Activated naive CD8-positive, alpha-beta T cell treated with anti-CD3 and anti-CD28 coated beads, Interleukin-2, amount 50 U/mL, for 24 hours (primary cell): ENCODE data around the gene CACNA1F.

Experiments used
- ATAC-seq: fragments of 150-1000 bp; cut with Tn5 transposase; one replicate; pipeline ENCODE4 v1.10.0; 2021
- DNase-seq: peaks from one replicate; pipeline ENCODE4 v3.0.0; 2021
- H3K27ac Mint-ChIP-seq: one replicate; pipeline ENCODE4 v1.8.0; 2021; ENCODE audit warnings: mild to moderate bottlenecking, mixed read lengths
- H3K27me3 Mint-ChIP-seq: one replicate; pipeline ENCODE4 v1.8.0; 2021; ENCODE audit warnings: mixed read lengths
- H3K36me3 Mint-ChIP-seq: one replicate; pipeline ENCODE4 v1.8.0; 2021; ENCODE audit warnings: low read depth, mixed read lengths
- H3K4me1 Mint-ChIP-seq: one replicate; pipeline ENCODE4 v1.8.0; 2021; ENCODE audit warnings: mixed read lengths
- H3K4me3 Mint-ChIP-seq: one replicate; pipeline ENCODE4 v1.8.0; 2021; ENCODE audit warnings: mild to moderate bottlenecking, moderate library complexity, mixed read lengths
- H3K9me3 Mint-ChIP-seq: one replicate; pipeline ENCODE4 v1.8.0; 2021; ENCODE audit warnings: mixed read lengths

CACNA1F gene

GRCh38 chrX:49188468-49189076 lies 44.6 kb downstream of the CACNA1F start:
- Mint-ChIP-seq H3K27ac (no peak overlapping the region), H3K4me3 (no peak overlapping the region), H3K4me1 (peaks cover 36% of the 10 kb centered on the region)

GRCh38 chrX:49187526-49187925 lies 45.6 kb downstream of the CACNA1F start:
- peaks cover 27% of the 10 kb centered on the region for H3K4me1 Mint-ChIP-seq
- no peaks in the 10 kb centered on the region for H3K9me3 Mint-ChIP-seq
- ATAC-seq (no peak), DNase-seq (no peak)
- peaks cover 3% of the 10 kb centered on the region for H3K36me3 Mint-ChIP-seq
- H3K4me3 Mint-ChIP-seq = no peak overlapping the region
- H3K27ac Mint-ChIP-seq = peak overlapping the region; percentile 62
- no peaks in the 10 kb centered on the region for H3K27me3 Mint-ChIP-seq

More at GRCh38 chrX:49188468-49189076, 44.6 kb downstream of the CACNA1F start:
- ATAC-seq = no peak
- Mint-ChIP-seq H3K9me3 (no peaks in the 10 kb centered on the region), H3K27me3 (no peaks in the 10 kb centered on the region), H3K36me3 (peaks cover 2% of the 10 kb centered on the region)
- no peak for DNase-seq

GRCh38 chrX:49187028-49187394 lies 46.1 kb downstream of the CACNA1F start:
- Mint-ChIP-seq H3K36me3 (peaks cover 8% of the 10 kb centered on the region), H3K27me3 (no peaks in the 10 kb centered on the region), H3K27ac (peak overlapping the region; percentile 62), H3K4me1 (peaks cover 24% of the 10 kb centered on the region), H3K9me3 (no peaks in the 10 kb centered on the region), H3K4me3 (no peak overlapping the region)
- no peak for ATAC-seq
- no peak for DNase-seq

- Mint-ChIP-seq H3K9me3 (no peaks in the 10 kb centered on the region), H3K27me3 (no peaks in the 10 kb centered on the region), H3K4me1 (peaks cover 24% of the 10 kb centered on the region), H3K27ac (peak within 1 kb of the TSS; percentile 62), H3K4me3 (peak within 1 kb of the TSS; percentile 82), H3K36me3 (peaks cover 8% of the 10 kb centered on the region)
- peak; percentile 22 for ATAC-seq
- peak; percentile 79 for DNase-seq
Measured at GRCh38 chrX:49186125-49187027, 46.8 kb downstream of the CACNA1F start, which contains the start of gene PRICKLE3. Gene PRICKLE3, minus strand, starts transcription at chrX:49186373. Its CDS starts 76 bp downstream, at chrX:49186297.

GRCh38 chrX:49184294-49185281 lies 48.6 kb downstream of the CACNA1F start:
- Mint-ChIP-seq H3K27me3 (no peaks in the 10 kb centered on the region), H3K4me1 (peaks cover 17% of the 10 kb centered on the region), H3K4me3 (peak overlapping the region; percentile 82), H3K36me3 (peaks cover 9% of the 10 kb centered on the region), H3K9me3 (no peaks in the 10 kb centered on the region), H3K27ac (peak overlapping the region; percentile 54)
- peak; percentile 48 for DNase-seq
- ATAC-seq = peak; percentile 75

GRCh38 chrX:49183701-49184281 lies 49.3 kb downstream of the CACNA1F start:
- DNase-seq (no peak), ATAC-seq (no peak)
- no peak overlapping the region for H3K4me3 Mint-ChIP-seq
- peaks cover 13% of the 10 kb centered on the region for H3K36me3 Mint-ChIP-seq
- H3K27ac Mint-ChIP-seq = no peak overlapping the region
- no peaks in the 10 kb centered on the region for H3K9me3 Mint-ChIP-seq
- H3K27me3 Mint-ChIP-seq = no peaks in the 10 kb centered on the region
- H3K4me1 Mint-ChIP-seq = peaks cover 14% of the 10 kb centered on the region

GRCh38 chrX:49179358-49179757 lies 53.8 kb downstream of the CACNA1F start:
- no peak for ATAC-seq
- Mint-ChIP-seq H3K27me3 (no peaks in the 10 kb centered on the region), H3K36me3 (peaks cover 25% of the 10 kb centered on the region), H3K4me1 (peaks cover 17% of the 10 kb centered on the region), H3K9me3 (no peaks in the 10 kb centered on the region), H3K27ac (peak overlapping the region; percentile 8), H3K4me3 (no peak overlapping the region)
- DNase-seq = no peak

GRCh38 chrX:49178537-49178936 lies 54.6 kb downstream of the CACNA1F start:
- Mint-ChIP-seq H3K27me3 (no peaks in the 10 kb centered on the region), H3K27ac (no peak overlapping the region), H3K36me3 (peaks cover 25% of the 10 kb centered on the region), H3K4me1 (peaks cover 18% of the 10 kb centered on the region), H3K4me3 (no peak overlapping the region), H3K9me3 (no peaks in the 10 kb centered on the region)
- no peak for ATAC-seq
- DNase-seq = no peak

GRCh38 chrX:49177873-49178480 lies 55.2 kb downstream of the CACNA1F start:
- Mint-ChIP-seq H3K27ac (no peak overlapping the region), H3K27me3 (no peaks in the 10 kb centered on the region), H3K4me3 (no peak overlapping the region), H3K36me3 (peaks cover 29% of the 10 kb centered on the region), H3K9me3 (no peaks in the 10 kb centered on the region), H3K4me1 (peaks cover 24% of the 10 kb centered on the region)
- no peak for ATAC-seq
- no peak for DNase-seq

- Mint-ChIP-seq H3K27me3 (no peaks in the 10 kb centered on the region), H3K4me1 (peaks cover 27% of the 10 kb centered on the region), H3K36me3 (peaks cover 29% of the 10 kb centered on the region), H3K27ac (peak overlapping the region; percentile 46), H3K9me3 (no peaks in the 10 kb centered on the region), H3K4me3 (no peak overlapping the region)
- DNase-seq (no peak), ATAC-seq (peak; percentile 51)
Measured at GRCh38 chrX:49177338-49177833, 55.8 kb downstream of the CACNA1F start.

GRCh38 chrX:49176421-49177326 lies 56.5 kb downstream of the CACNA1F start:
- no peaks in the 10 kb centered on the region for H3K27me3 Mint-ChIP-seq
- H3K4me3 Mint-ChIP-seq = no peak overlapping the region
- H3K4me1 Mint-ChIP-seq = peaks cover 27% of the 10 kb centered on the region
- no peak for ATAC-seq
- H3K27ac Mint-ChIP-seq = no peak overlapping the region
- DNase-seq = no peak
- H3K36me3 Mint-ChIP-seq = peaks cover 26% of the 10 kb centered on the region
- no peaks in the 10 kb centered on the region for H3K9me3 Mint-ChIP-seq

- Mint-ChIP-seq H3K9me3 (no peaks in the 10 kb centered on the region), H3K27ac (no peak overlapping the region), H3K4me3 (no peak overlapping the region), H3K4me1 (peaks cover 27% of the 10 kb centered on the region), H3K36me3 (peaks cover 26% of the 10 kb centered on the region), H3K27me3 (no peaks in the 10 kb centered on the region)
- DNase-seq (no peak), ATAC-seq (no peak)
Measured at GRCh38 chrX:49175435-49176274, 57.5 kb downstream of the CACNA1F start.
